RWPE2 (cell line): ENCODE results near the gene RHAG.
"Not testable (repeated sequence)": the region's sequence is repeated elsewhere in the genome, so short reads cannot be mapped to it uniquely, and the experiment has no call there.

ENCODE experiments used
- ATAC-seq: fragments of 200-7000 bp; cut with Tn5 transposase; 3 replicates; pipeline ENCODE4 v1.9.1; 2021; ENCODE audit warnings: low read depth
- DNase-seq: peaks from one replicate; pipeline ENCODE4 v3.0.0-alpha.2; 2020; ENCODE audit warnings: low spot score
- H3K27ac ChIP-seq: fragments of 450-650 bp; 2 replicates; pipeline ENCODE4 v1.5.1; 2017; ENCODE audit warnings: mild to moderate bottlenecking; ENCODE audit not compliant: poor library complexity, severe bottlenecking
- H3K27me3 ChIP-seq: fragments of 250-450 bp; sonication (Bioruptor Pico); 2 replicates; pipeline ENCODE4 v1.5.1; 2021; ENCODE audit warnings: mild to moderate bottlenecking, moderate library complexity; ENCODE audit not compliant: insufficient read depth, poor library complexity, severe bottlenecking
- H3K36me3 ChIP-seq: fragments of 250-450 bp; sonication (Bioruptor Pico); 2 replicates; pipeline ENCODE4 v1.5.1; 2020; ENCODE audit warnings: low read depth, mild to moderate bottlenecking, moderate library complexity
- H3K4me1 ChIP-seq: fragments of 250-450 bp; sonication (Bioruptor Pico); 2 replicates; pipeline ENCODE4 v1.5.1; 2021; ENCODE audit warnings: mild to moderate bottlenecking, moderate library complexity; ENCODE audit not compliant: insufficient read depth, poor library complexity, severe bottlenecking
- H3K4me3 ChIP-seq: fragments of 250-450 bp; sonication (Bioruptor Pico); 2 replicates; pipeline ENCODE4 v1.5.1; 2021; ENCODE audit warnings: mild to moderate bottlenecking, moderate library complexity; ENCODE audit not compliant: severe bottlenecking
- H3K9me3 ChIP-seq: fragments of 250-450 bp; sonication (Bioruptor Pico); 2 replicates; pipeline ENCODE4 v1.5.1; 2021; ENCODE audit warnings: mild to moderate bottlenecking, moderate library complexity; ENCODE audit not compliant: severe bottlenecking
- TF ChIP-seq, protein P1 (sequence below): fragments of 450-650 bp; IDR thresholded peaks from one replicate; pipeline ENCODE4 v1.5.1; 2017; ENCODE audit warnings: mild to moderate bottlenecking, moderate library complexity; ENCODE audit not compliant: poor library complexity, severe bottlenecking

The RHAG gene

DNA sequence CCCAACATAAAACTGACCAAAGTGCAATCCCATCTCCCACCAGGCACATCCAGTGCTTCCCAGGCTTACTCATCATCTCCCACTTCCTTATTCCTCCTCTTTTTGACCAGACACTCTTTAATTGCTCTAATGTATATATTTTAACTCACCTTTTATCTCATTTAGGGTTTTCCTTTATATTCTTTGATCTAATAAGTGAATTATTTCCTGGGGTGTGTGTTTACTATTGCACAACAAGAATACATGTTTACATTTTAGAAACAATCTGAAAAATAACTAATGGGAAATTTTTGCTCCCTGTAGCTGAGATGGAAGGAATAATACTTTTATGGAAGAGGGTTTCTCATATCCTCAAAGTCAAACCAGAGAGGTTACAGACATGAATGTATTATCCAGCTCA lies 18.4 kb downstream of the RHAG start:
- Histone ChIP-seq H3K27ac (no peak overlapping the region), H3K4me1 (no peaks in the 10 kb centered on the region), H3K9me3 (no peaks in the 10 kb centered on the region), H3K36me3 (no peaks in the 10 kb centered on the region), H3K27me3 (no peaks in the 10 kb centered on the region), H3K4me3 (no peak overlapping the region)
- no peak for DNase-seq
- ATAC-seq = no peak
- TF ChIP-seq, protein P1, sequence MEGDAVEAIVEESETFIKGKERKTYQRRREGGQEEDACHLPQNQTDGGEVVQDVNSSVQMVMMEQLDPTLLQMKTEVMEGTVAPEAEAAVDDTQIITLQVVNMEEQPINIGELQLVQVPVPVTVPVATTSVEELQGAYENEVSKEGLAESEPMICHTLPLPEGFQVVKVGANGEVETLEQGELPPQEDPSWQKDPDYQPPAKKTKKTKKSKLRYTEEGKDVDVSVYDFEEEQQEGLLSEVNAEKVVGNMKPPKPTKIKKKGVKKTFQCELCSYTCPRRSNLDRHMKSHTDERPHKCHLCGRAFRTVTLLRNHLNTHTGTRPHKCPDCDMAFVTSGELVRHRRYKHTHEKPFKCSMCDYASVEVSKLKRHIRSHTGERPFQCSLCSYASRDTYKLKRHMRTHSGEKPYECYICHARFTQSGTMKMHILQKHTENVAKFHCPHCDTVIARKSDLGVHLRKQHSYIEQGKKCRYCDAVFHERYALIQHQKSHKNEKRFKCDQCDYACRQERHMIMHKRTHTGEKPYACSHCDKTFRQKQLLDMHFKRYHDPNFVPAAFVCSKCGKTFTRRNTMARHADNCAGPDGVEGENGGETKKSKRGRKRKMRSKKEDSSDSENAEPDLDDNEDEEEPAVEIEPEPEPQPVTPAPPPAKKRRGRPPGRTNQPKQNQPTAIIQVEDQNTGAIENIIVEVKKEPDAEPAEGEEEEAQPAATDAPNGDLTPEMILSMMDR = no peak

DNA sequence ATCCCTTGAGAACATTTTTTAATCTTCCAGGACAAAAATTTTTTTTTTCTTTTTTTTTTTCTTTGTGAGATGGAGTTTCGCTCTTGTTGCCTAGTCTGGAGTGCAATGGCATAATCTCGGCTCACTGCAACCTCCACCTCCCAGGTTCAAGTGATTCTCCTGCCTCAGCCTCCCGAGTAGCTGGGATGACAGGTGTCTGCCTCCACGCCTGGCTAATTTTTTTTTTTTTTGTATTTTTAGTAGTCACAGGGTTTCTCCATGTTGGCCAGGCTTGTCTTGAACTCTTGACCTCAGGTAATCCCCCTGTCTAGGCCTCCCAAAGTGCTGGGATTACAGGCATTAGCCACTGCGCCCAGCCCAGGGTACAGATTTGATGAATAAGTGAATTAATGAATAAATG lies 22.5 kb downstream of the RHAG start:
- not testable (repeated sequence) for H3K4me3 ChIP-seq, H3K27me3 ChIP-seq, H3K9me3 ChIP-seq, H3K27ac ChIP-seq, H3K36me3 ChIP-seq, H3K4me1 ChIP-seq, ATAC-seq, DNase-seq

GRCh38 chr6:49609285-49609684 lies 27.4 kb downstream of the RHAG start:
- no peak for ATAC-seq
- Histone ChIP-seq H3K4me3 (no peak overlapping the region), H3K27ac (no peak overlapping the region), H3K4me1 (peaks cover 9% of the 10 kb centered on the region), H3K36me3 (no peaks in the 10 kb centered on the region), H3K27me3 (no peaks in the 10 kb centered on the region), H3K9me3 (no peaks in the 10 kb centered on the region)
- TF ChIP-seq, protein P1 = no peak
- no peak for DNase-seq

DNA sequence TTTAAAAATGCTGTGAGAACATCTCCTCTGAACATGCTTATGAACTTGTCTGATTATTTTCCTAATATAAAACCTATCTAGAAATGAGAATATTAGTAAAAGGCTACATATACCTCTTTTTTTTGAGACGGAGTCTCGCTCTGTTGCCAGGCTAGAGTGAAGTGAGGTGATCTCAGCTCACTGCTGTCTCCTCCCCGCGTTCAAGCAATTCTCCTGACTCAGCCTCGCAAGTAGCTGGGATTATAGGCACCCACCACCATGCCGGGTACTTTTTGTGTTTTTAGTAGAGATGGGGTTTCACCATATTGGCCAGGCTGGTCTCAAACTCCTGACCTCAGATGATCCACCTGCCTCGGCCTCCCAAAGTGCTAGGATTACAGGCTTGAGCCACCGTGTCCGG lies 28.4 kb downstream of the RHAG start:
- not testable (repeated sequence) for DNase-seq, H3K9me3 ChIP-seq, H3K27me3 ChIP-seq, H3K36me3 ChIP-seq, H3K4me3 ChIP-seq, ATAC-seq, H3K27ac ChIP-seq, H3K4me1 ChIP-seq

GRCh38 chr6:49607391-49607982 lies 29.2 kb downstream of the RHAG start:
- no peak overlapping the region for H3K4me3 ChIP-seq
- H3K36me3 ChIP-seq = no peaks in the 10 kb centered on the region
- H3K27ac ChIP-seq = no peak overlapping the region
- DNase-seq (no peak), ATAC-seq (no peak)
- no peaks in the 10 kb centered on the region for H3K9me3 ChIP-seq
- TF ChIP-seq, protein P1 = peak; percentile 77
- H3K27me3 ChIP-seq = no peaks in the 10 kb centered on the region
- H3K4me1 ChIP-seq = peaks cover 9% of the 10 kb centered on the region

GRCh38 chr6:49606721-49607390 lies 29.8 kb downstream of the RHAG start:
- no peaks in the 10 kb centered on the region for H3K9me3 ChIP-seq
- DNase-seq (no peak), ATAC-seq (peak; percentile 68)
- no peak overlapping the region for H3K27ac ChIP-seq
- TF ChIP-seq, protein P1 = peak; percentile 94
- no peaks in the 10 kb centered on the region for H3K27me3 ChIP-seq
- H3K4me1 ChIP-seq = peaks cover 9% of the 10 kb centered on the region
- no peak overlapping the region for H3K4me3 ChIP-seq
- no peaks in the 10 kb centered on the region for H3K36me3 ChIP-seq

DNA sequence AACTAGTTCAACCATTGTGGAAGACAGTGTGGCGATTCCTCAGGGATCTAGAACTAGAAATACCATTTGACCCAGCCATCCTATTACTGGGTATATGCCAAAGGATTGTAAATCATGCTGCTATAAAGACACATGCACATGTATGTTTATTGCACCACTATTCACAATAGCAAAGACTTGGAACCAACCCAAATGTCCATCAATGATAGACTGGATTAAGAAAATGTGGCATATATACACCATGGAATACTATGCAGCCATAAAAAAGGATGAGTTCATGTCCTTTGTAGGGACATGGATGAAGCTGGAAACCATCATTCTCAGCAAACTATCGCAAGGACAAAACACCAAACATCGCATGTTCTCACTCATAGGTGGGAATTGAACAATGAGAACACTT lies 32.6 kb downstream of the RHAG start:
- not testable (repeated sequence) for H3K4me1 ChIP-seq, H3K4me3 ChIP-seq, ATAC-seq, H3K36me3 ChIP-seq, DNase-seq, H3K27me3 ChIP-seq, H3K27ac ChIP-seq, H3K9me3 ChIP-seq

DNA sequence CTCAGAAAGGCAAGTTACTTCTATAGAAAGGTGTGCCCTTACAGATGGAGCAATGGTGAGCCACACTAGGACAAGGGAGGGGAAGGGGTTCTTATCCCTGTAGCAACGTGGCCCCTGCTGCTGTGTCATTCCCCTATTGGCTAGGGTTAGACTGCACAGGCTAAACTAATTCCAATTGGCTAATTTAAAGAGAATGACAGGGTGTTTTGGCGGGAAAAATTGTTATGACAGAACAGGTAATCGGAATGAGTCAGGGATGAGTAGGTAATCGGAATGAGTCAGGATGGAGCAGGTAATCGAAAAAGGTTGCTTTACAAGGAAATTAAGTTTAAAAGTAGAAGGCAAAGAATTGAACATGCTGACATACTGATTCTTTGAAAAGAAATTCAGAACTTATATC lies 49.4 kb downstream of the RHAG start:
- H3K4me3 ChIP-seq = not testable (repeated sequence)

More for the DNA sequence above, 49.4 kb downstream of the RHAG start:
- not testable (repeated sequence) for H3K4me1 ChIP-seq, H3K36me3 ChIP-seq, DNase-seq, H3K9me3 ChIP-seq, H3K27ac ChIP-seq, ATAC-seq, H3K27me3 ChIP-seq
